GM21737 (cell line): Measurements from ENCODE around the gene BRCA2.

ENCODE experiments used
- ATAC-seq: cut with Tn5 transposase; IDR thresholded peaks from one replicate; pipeline ENCODE4 v1.9.1; 2021; ENCODE audit warnings: mild to moderate bottlenecking, moderate library complexity; ENCODE audit not compliant: unreplicated experiment

Gene BRCA2

DNA sequence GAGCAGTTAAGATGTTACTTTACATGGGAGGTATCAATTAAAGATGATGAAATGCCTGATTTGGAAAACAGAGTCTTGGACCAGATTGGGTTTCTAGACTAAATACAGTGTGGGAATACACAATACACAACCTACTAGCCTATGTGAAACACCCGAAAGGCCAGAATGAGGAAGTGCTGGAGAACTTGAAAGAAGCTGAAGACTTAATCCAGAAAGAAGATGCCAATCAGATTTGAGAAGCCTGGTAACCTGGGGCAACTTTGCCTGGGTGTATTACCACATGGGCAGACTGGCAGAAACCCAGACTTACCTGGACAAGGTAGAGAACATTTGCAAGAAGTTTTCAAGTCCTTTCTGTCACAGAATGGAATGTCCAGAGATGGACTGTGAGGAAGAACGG is 69.4 kb downstream of the BRCA2 start:
- ATAC-seq: no peak

DNA sequence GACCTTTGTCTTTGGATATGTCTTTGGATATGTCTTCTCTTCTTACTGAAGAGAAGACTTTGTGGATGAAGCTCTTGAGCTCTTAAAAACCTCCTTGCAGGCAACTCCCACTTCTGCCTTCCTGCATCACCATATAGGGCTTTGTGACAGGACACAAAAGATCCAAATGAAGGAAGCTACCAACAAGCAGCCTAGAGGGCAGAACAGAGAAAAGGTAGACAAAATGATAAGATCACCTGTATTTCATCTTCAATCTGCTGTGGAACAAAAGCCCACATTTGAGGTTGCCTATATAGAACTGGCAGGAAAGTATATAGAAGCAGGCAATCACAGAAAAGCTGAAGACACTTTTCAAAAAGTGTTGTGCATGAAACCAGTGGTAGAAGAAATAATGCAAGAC is 70.1 kb downstream of the BRCA2 start:
- ATAC-seq: no peak

DNA sequence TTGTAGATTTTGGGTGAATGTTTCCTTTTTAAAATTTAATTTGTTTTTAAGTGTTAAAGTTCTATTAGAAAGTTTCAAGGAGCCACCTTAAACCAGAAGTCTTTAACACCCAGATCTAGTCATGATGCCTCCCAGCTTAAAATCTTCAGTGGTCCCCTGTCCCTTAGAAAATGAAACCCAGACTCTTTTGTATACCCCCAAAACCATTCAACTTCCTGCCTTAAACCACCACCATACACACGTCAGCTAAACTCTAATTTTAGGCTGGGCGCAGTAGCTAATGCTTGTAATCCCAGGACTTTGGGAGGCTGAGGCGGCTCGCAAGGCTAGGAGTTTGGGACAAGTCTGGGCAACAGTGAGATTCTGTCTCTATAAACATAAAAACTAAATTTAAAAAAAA is 74.7 kb downstream of the BRCA2 start:
- ATAC-seq: no peak

DNA sequence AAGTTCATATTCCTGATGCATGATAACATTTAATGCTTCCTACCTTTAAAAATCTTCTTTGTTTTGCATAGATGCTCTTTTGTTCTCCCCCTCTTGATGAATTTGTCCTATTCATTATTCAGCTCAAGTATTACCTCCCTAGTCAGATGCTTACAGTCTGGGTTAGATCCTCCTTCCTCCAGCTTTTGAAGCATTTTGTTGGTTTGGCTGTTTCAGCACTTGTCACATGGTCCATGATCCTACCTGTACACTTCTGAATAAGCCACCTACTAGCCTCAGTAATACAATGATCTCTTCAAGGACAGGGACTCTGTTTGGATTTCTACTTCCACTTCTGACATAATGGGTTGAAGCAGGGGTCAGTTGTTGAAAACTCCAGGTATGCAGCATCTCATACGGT is 75.2 kb downstream of the BRCA2 start:
- no peak for ATAC-seq

DNA sequence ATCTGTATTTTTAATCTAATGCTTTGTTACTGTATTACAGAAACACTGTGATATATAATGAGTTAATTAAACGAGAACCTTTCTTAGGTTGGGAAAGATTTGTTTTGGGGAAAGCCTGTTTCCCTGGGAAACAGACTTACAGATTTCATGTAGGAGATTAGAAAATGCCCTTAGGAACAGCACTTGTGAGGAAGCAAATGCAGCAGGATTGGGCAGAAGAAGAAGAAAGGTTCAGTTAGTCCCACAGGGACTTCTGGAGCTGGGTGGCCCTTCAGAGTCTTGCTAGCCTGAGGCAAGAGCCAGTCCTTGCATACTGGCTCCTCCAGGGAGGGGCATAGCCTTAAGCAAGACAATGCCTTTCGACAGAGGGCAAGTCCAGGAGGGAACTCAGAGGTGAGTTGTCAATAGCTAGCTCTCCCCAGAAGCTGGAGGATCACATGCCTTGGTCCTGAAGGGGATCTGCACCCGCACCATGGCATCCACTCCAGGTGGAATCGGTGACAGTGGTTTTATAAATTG is 75.9 kb downstream of the BRCA2 start:
- ATAC-seq: no peak

DNA sequence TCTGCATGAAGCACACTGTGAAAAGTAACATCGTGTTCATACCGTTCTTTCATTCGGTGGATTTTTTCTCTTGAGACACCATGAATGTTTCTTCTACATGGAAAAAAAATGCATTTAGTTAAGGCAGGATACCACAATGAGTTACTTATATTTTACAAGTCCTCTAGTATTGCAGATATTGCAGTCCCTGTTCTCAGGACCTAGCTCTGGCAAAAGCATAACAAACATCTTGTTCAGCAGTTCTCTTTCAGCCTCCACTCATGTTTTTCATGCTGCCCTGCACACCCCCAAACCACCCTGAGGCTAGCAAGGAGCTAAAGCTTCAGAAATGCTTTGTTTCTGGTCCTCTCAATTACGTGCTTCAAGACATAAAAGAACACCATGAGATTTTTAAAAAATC is 87.8 kb downstream of the BRCA2 start:
- ATAC-seq: no peak

DNA sequence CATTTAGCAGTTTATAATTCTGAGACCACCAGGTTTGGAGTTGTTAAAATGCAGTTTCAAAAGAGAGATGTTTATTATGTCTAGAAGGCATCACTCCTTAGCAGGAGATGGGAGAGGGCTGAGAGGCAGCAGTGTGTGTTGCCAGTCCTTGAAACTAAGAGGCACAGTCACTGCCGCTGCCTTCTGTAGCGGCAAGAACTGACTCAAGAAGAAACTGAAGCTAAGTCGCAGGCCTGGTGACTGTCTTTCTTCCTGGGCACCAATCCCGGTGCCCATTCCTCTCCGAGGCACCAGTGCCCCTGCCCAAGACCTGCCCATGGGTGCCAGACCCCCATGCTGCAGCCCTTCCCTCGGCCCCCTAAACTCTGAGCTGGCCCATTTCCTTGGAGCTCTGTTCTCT is 92.5 kb downstream of the BRCA2 start:
- ATAC-seq: no peak

DNA sequence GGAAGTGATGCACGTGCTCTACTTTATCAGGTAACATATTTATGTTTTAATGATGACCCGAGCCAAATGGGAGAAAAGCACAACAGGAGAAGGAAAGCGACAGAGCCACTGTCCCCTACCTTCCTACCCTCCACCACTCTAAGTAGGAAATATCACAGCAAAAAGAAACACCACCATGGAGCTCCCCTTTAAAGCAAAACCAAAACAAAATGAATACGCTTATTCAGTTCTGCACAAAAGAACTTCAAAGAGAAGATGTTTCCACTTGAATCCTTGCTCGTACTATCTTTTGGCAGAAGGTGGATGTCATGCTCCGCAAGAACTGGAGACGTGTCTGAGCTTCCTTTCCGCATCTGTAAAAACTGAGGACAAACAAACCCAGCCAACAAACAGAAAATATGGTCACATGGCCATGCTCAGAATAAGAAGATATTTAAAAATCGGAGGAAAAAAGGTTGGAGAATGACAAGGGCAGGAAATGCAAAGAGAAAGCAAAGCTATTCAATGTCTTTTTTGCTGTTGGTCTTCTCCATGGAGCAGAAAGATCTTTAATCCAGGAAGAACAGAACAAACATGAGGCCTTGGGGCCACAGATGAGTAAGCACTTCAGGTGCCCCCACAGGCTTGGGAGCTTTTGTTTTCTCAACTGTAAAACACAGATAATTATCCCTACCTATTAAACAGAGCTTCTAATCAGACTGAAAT is 93.1 kb downstream of the BRCA2 start:
- ATAC-seq: no peak

DNA sequence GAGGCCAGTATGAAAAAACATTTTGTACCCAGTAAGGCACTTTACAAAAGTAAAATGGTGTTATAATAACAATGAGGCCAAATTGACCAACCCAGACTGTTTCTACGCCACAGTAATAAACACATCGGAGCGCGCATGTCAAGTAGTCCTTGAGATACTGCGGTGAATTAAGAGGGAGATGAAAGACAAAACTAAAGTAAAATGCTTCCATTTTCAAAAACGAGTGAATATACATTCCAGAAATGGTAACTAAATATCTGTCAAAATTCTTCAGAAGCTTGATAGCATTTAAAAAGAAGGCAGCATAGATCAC is 93.6 kb downstream of the BRCA2 start:
- ATAC-seq: no peak

DNA sequence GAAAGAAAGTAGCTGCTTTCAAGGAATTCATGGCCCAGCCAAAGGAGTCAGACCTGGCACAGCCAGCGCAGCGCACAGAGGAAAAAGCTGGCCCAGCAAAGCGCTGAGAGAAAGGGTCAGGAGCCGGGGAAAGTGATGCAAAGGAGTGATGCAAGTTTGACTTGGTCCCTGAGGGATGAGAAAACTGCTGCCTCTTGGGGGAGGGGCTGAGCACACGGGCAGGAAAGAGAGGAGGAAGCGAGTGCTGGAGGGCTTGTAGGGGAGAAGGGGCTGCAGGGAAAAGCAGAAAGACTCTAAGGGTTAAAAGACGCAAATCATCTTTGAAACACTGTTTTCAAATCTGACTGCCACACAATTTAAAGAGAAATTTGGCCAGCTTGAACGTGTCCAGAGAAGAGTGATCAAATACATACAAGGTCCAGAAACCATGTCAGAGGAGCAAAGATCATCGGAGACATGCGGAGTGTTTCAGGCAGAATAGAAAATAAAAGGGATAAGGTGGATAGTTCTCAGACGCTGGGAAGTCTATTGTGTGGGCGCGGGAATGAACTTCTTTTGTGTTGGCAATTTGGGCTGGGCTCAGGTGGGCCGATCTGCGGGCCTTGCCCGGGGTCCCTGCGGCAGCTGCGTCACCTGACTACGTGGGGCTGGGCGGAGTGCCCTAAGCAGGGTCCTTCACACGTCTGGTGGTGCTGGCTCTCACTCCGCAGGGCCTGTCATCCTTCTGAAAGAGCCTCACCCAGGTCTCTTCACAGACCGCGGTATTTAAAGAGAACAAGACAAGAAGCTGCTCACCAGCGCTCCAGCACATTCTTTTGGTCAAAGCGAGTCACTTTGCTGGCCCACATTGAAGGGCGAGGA is 94.5 kb downstream of the BRCA2 start:
- ATAC-seq: no peak

DNA sequence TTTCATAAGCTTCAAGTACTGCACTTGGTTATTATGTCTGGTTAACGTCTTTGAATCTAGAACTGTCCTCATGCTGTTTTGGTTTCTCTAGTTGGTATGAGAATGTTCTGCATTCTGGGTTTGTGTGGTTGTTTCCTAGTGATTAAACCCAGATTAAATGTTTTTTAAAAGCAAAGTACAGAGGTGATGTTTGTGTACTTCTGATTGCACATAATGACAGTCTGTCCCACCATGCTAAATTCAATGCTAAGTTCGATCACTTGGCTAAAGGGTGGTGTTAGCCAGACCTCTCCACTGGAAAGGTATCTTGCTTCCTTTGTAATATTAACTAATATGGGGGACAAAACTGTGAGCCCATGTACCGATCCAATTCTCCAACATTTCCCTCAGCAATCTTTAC is 98.0 kb downstream of the BRCA2 start:
- no peak for ATAC-seq

DNA sequence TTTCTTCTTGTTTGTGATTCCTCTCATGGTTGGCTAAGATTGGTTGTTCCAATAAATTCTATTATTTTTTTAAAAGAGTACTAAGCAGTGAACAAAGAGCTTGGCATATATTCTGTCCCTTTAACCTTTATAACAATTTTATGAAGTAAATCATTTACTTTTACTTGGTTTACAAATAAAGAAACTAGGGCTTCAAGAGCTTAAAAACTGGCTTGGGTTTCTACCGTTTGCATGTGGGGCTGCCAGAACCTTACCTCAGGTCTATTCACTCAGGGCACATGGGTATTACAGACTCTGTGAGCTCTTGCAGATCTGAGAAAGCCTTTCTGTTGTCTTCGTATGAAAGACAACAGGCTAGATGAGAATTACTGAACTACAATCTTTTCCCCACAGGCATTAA is 99.3 kb downstream of the BRCA2 start:
- no peak for ATAC-seq

DNA sequence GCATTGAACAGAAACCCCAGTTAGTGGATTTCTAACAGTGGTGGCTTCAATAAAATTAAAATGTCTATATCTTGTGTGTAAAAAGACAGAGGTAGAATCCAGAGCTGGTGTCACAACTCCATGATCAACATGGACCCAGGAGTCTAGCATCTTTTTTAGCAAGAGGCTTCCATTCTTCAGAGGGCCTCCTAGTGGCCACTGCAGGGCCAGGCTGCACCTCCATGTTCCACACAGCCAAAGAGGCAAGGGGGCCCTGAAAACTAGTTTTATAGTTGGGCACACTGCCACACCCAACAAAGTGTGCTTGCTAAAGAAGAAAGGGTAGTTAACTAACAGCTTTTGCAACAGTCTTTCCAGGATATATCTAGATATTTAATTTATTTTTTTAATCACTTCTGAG is 99.7 kb downstream of the BRCA2 start:
- ATAC-seq: no peak

DNA sequence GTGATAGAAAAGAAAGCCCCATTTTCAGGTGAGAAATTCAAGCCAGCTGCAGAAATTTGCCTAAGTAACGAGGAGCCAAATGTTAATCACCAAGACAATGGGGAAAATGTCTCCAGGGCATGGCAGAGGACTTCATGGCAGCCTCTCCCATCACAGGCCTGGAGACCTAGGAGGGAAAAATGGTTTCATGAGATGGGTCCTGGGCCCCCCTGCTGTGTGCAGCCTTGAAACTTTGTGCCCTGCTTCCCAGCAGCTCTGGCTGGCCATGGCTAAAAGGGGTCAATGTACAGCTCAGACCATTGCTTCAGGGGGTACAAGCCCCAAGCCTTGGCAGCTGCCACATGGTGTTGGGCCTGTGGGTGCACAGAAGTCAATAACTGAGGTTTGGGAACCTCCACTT is 102.7 kb downstream of the BRCA2 start:
- ATAC-seq: no peak

DNA sequence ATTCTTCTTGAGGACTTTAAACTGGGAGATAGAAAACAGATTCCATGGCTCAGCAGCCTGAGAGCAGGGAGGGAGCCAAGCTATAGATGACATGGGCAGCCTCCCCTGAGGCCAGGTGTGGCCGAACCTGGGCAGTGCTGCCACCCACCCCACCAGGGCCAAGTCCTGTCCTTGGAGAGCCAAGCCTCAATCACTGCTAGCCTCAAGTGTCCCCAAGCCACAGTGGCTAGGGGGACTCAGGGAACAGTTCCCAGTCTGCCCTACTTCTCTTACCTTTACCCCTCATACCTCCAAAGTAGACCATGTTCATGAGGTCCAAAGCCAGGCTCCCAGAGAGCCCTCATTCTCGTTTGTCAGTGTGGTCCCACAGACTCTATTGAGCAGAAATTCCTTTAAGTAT is 104.6 kb downstream of the BRCA2 start:
- ATAC-seq: no peak

DNA sequence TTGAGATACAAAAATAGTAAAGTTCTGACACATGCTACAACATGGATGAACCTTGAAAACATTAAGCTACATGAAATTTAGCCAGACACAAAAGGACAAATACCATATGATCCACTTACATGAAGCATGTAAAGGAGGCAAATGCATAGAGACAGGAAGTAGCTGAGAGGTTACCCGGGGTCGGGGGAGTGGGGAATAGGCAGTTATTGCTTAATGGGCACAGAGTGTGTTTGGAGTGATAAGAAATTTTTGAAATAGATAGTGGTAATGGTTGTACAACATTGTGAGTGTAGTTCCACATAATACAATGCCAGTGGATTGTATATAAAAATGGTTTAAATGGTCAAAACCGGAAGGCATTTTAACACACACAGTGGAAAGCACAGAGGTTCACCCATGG is 108.3 kb downstream of the BRCA2 start:
- no peak for ATAC-seq

DNA sequence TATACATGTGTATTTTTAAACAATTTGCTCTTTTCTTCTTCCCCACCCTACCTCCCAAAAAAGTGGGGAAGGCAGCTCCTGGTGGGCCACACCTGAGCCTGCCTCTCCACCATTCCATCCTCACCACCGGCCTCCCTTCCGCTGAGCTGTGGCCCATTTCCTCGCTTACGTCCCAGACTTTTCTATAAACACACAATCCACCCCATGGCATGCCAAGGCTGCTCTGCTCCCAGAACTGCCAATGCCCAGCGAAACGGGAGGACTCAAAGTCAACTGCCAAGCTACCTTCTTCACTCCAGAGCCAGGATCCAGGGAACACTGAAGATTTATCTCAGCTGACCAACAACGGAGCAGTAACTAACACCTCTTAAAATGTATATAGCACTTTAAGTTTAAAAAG is 109.8 kb downstream of the BRCA2 start:
- no peak for ATAC-seq

DNA sequence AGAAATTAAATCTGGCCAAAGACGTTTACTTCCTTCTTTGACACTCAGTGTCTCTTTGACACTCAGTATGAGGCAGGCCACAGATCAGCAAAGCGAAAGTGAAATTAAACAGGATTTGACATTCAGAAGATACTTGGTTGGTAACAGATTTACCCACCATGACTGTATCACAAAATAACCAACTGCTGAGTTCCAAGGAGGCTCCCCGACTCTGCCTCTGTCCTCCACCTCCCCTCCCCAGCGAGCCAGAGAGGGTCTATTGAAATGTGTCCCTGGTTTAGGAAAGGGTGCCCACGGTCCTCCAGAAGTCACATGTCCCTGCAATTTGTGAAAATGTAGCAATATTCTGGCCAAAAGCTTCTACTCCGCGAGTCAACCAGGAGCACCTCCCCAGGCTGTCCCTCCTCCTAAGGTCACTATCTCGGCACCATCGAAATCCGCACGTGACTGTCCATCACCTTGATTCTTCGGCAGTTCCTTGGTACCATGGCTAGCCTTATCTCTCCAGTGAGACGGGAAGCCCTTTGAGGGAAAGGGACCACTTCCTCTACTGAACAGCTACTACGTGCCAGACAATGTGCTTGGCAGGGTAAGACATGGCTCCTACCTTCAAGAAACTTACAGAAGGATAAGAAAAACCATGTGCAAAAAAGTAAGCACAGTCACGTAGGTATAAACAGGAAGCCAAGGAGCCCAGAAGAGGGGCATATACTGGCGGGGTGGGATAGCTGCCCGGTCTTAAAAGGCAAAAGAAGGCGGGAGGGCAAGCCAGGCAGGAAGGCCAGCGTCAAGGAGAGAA is 111.1 kb downstream of the BRCA2 start:
- peak; percentile 30 for ATAC-seq

DNA sequence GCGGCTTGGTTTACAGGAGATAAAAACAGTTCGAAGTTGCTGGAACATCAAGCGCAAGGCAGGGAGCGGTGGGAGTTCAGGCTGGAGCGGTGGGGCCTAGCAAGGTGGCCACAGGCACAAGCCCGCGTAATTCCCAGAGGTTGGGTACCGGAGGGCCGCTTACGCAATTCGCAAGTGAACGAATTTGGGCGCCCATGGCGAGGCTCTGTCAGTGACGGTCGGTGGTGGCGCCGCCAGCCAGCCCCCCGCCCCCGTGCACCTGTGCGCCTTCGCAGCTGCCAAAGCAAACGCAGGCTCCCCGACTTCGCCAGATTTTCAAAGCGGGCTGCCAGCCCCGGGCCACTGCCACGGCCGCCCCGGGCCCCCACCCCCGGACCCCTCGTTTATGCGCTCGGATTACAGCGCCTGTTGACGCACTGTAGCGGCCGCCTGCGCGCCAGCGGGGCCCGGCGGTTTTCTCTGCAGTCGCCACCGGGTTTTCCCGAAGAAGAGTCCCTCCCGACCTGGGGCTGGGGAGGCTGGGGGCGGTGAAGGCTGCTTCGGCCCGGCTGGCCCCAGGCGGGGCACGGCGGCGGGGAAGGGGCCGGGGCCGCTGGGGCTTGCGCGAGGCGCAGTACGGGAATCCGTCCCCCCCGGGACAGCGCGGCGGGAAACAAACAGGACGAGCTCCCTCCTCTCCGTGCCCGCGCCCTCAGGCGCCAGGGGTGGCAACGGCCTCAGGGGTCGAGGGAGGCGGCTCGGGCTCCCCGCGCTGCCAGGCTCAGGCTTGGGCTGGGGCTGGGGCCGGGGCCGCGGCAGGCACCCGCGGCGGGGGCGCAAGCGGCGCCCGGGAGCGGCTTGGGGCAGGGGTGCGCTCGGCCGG is 111.9 kb downstream of the BRCA2 start:
- peak; percentile 8 for ATAC-seq

DNA sequence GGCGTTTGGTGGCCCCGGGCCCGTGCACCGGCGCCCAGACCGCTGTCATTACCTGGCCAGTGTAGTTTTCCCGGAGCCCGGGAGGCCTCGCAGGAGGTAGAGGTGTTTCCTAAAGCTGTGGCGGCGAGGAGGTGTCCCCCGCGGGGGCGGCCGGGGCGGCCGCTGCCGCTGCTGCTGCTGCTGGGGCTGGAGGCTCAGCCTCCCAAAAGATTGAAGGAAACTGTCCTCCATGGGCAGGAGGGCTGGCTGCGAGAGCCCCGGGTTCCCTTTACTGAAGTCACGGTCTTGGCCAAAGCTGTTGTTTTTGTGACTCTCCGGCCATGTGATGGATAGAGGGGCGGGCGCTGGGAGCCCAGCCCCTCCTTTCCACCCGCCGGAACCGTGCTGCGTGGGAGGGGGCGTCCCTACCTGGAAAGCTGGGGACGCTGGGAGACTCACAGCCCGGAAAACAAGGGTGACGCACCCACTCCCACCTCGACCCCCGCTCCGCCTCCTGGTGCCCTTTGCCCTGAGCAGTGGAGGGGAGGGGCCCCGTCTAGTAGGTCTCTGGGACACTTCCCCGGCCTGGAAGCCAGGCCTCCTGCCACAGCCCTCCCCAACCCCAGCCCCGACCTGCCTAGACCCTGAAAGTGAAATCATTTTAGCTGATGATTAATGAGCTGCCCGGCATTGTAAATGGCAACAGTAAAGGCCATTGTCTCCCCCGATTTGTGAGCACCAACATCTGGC is 112.7 kb downstream of the BRCA2 start, which contains the start of gene N4BP2L1:
Gene N4BP2L1 (minus strand): TSS at position 279 of the 729 bp plus-strand sequence. CDS start 48 bp downstream, at position 231.
- peak; percentile 69 for ATAC-seq
